Stimulated activated CD4-positive, alpha-beta T cell treated with anti-CD3 and anti-CD28 coated beads, Interleukin-12 subunit alpha, Interleukin-12 subunit beta, amount 100 ng/mL, for 48 hours (primary cell): ENCODE data around the gene CELSR2.
"Not testable (repeated sequence)": the region's sequence is repeated elsewhere in the genome, so short reads cannot be mapped to it uniquely, and the experiment has no call there.

Source experiments
- DNase-seq, 3 donors: peaks; one replicate each; pipeline ENCODE4 v3.0.0-alpha.2; 2020; ENCODE audit warnings: low read depth in 2 of 3, low spot score in 1 of 3

Gene CELSR2

DNA sequence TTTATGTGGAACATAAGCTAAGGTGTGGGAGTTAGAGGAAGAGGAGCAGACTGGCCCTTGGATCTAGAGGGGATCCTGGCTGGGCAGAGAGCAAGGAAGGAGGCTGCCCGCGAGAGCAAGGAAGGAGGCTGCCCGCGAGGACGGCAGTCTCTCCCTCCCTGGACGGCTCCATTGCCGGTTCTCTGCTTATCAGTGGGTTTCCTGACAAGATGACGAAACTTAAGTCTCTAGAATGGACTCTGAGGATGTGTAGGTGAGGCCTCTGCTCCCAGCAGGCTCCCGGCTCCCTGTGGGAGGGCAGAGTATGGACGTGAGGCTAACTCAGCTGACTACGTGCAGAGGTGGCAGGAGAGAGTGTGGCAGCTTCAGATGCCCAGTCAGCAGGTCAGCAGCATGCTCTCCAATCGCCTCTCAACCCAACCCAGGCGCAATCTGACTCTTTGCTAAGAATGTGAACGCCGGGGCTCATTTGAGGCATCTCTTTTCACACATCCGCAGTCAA, 51.4 kb downstream of the CELSR2 start:
- DNase-seq, result no peak

GRCh38 chr1:109301874-109302273, 52.5 kb downstream of the CELSR2 start:
- no peak for DNase-seq

GRCh38 chr1:109304226-109304920, 55.0 kb downstream of the CELSR2 start:
- no peak for DNase-seq

GRCh38 chr1:109305991-109306390, 56.7 kb downstream of the CELSR2 start:
- DNase-seq, result not testable (repeated sequence)

DNA sequence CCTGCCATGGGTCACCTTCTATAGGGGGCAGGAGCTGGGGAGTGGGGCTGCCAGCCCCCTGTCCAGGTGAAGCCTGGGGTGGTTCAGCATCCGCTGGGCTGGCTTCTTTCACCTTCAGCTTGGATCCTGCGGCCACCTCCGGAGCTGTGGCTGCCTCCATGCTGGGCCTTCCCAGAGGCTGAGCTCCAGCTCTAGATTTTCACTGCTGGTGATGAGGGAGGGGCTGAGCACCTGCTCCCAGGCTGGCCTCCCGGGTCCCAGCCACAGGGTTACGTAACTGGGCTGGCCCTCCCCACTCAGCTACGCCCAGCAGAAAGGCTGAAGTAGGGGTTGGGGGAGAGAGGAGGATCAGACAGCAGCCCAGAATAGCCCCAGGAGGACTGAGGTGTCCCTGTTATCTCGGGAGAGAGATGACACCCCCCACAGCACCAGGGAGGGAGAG, 57.5 kb downstream of the CELSR2 start, which contains the start of gene MYBPHL:
MYBPHL (minus strand) TSS at position 180 of the 442 bp plus-strand sequence; CDS start at position 160, 20 bp downstream.
- no peak for DNase-seq

GRCh38 chr1:109307274-109308021, 58.1 kb downstream of the CELSR2 start:
- no peak for DNase-seq

DNA sequence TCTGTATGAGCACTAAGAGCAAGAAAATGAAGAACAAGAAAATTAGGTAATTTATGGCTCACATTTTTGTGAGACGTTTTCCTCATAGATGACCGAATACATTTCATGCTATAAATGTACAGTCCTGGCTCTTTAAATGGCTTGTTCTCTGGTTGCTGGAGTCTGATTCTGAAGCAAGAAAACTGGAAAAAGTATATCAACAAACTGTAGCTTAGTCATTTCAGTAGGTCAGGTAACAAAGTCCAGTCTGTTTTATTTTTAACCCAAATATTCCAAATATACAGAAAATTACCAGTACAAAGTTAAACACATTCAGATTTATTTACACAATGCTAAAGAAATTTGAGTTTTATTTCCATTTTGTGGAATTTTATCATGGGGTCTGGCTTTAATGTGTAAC, 60.0 kb downstream of the CELSR2 start:
- no peak for DNase-seq

DNA sequence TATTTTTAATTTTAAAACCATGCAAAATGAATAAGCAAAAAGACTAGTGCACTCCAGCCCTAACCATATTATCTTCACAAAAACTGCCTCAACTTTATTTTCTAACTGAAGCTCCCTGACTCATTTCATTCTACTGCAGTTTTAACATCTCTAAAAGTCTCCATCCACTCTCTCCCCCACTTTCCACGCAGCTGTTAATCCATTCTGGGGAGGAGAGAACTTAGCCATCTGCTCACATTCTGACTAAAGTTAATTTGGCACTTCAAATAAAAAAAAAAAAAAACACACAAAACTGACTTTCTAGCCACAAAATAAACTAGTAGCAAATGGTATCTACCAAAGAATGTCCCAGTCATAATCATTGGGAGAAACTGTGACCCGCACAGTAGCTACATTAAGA, 62.9 kb downstream of the CELSR2 start:
- no peak for DNase-seq

DNA sequence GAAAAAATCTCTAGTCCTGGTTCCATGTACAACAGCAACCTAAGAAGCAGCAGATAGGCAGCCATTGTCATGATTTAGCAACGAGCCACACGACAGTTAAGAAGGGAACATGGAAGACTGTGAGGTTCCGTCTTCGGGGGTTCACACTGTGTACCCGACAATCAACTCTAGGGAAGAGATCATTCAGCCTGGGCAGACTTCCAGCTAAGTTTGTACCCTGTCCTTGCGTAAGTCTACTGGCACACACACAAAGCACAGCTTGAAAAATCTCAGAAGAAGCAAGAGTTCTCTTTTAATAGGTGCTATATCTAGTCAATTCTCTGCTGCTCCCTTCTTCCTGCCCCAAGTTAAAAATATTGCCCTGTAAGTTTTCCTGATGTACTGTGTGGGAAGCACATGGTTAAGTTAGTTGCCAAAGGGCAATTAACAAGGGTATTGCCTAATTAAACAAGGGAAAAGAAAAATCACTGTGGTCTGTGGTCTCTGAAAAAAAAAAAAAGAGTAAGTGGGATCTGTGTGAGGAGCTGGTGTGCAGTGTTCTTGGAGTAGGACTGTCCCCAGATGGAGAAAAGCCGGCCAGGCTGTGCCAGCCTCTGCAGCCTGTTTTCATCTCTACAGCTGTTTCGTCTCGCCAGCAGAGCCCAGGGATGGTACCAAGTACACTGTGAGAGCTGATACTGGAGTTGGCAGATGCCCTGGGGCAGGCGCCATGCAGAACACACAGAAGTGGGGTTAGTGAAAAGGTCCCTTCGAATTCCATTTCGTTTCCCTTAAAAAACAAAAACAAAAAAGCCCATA, 63.8 kb downstream of the CELSR2 start:
- DNase-seq, result no peak

GRCh38 chr1:109314795-109315194, 65.5 kb downstream of the CELSR2 start:
- no peak for DNase-seq

- DNase-seq, result no peak
Measured at GRCh38 chr1:109315288-109315687, 65.9 kb downstream of the CELSR2 start.

- no peak for DNase-seq
Measured at GRCh38 chr1:109316506-109316905, 67.2 kb downstream of the CELSR2 start.

DNA sequence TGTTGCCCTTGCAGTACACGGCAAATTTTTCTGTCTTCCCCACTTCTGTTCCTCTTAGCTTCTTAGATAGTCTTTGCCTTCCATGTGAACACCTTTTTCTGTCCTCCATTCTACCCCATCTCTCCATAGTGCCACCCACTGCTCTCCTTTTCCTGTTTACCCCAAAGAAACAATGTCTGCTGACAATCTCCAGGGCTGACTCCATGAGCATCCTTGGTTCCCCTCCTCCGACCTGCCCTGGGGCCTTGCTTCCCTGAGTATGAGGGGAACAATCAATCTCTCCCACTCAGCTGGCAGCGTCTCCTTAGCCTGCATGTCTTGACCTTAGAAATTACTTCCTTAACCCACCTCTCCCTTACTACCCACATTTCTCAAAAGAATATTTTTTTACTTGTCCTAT, 69.8 kb downstream of the CELSR2 start:
- DNase-seq, result no peak

- DNase-seq, result no peak
Measured at GRCh38 chr1:109322974-109323373, 73.6 kb downstream of the CELSR2 start.
